HG02970 (cell line): ENCODE data around the gene TTLL6.
"Not testable (repeated sequence)": the region's sequence is repeated elsewhere in the genome, so short reads cannot be mapped to it uniquely, and the experiment has no call there.

Experiments used
- ATAC-seq: cut with Tn5 transposase; IDR thresholded peaks from one replicate; pipeline ENCODE4 v1.9.1; 2021; ENCODE audit warnings: mild to moderate bottlenecking, moderate library complexity, moderate number of reproducible peaks; ENCODE audit not compliant: unreplicated experiment, low FRiP score

The TTLL6 gene

DNA sequence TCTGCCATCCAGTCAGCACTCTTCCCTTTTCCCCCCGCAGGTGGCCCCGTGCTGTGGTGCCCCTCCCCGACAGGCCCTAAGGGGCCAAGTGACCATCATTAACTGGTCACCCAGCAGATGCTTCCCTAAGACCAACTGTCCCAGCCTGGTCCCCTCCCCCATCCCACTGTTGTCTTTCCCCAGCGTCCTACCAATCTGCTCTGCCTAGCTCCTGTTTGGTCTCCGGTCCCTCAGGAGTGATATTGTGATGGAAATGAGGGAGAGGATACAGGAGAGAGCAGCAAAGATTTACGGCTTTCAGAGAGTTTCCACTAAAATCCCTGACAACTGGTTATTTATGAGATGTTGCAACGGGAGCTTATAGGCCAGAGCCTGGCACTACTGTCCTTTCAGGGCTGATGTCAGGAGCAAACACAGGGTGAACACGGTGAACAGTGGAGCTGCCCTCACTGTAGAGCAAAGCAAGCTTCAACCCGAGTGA lies 1.4 kb upstream of the TTLL6 start:
- ATAC-seq, result no peak

GRCh38 chr17:48816438-48816773 lies 623 bp downstream of the TTLL6 start:
- no peak for ATAC-seq

GRCh38 chr17:48815311-48815710 lies 1.7 kb downstream of the TTLL6 start:
- no peak for ATAC-seq

GRCh38 chr17:48814504-48814903 lies 2.5 kb downstream of the TTLL6 start:
- no peak for ATAC-seq

- no peak for ATAC-seq
These were observed 5.0 kb downstream of the TTLL6 start for GRCh38 chr17:48812001-48812400.

GRCh38 chr17:48809182-48809581 lies 7.8 kb downstream of the TTLL6 start:
- no peak for ATAC-seq

GRCh38 chr17:48804936-48805411 lies 12.1 kb downstream of the TTLL6 start:
- no peak for ATAC-seq

- no peak for ATAC-seq
These were observed 16.3 kb downstream of the TTLL6 start for GRCh38 chr17:48800626-48801217.

DNA sequence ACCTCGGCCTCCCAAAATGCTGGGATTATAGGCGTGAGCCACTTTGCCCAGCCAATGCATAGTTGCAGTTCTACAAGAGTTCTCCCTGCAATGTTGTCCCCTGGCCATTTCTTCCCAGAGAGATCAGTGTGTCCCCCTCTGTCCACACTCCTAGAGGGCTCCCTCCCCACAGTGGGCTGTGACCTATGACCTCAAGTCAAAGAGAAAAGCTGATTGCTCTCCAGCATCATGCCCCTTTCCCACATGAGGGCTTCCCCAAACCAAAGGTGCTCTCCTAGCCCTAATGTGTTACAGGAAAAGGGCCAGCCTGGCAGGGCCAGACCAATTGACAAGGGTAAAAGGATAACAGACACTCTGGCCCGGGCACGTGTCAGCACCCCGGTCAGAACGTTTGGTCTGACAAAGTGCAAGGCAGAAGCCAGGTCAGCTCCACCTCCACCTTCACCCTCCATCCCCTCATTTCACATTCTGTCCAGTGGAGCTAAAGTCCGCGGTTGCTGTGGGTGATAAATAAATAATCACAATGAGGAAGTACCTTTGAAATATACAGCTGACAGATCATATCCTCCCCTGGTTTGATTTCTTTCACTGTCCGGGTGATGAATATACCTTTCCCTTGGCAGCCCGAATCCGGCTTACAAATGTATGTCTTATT lies 17.8 kb downstream of the TTLL6 start:
- ATAC-seq, result no peak

- not testable (repeated sequence) for ATAC-seq
These were observed 20.9 kb downstream of the TTLL6 start for GRCh38 chr17:48796163-48796522.

- ATAC-seq, result no peak
These were observed 21.4 kb downstream of the TTLL6 start for GRCh38 chr17:48795444-48796162.

DNA sequence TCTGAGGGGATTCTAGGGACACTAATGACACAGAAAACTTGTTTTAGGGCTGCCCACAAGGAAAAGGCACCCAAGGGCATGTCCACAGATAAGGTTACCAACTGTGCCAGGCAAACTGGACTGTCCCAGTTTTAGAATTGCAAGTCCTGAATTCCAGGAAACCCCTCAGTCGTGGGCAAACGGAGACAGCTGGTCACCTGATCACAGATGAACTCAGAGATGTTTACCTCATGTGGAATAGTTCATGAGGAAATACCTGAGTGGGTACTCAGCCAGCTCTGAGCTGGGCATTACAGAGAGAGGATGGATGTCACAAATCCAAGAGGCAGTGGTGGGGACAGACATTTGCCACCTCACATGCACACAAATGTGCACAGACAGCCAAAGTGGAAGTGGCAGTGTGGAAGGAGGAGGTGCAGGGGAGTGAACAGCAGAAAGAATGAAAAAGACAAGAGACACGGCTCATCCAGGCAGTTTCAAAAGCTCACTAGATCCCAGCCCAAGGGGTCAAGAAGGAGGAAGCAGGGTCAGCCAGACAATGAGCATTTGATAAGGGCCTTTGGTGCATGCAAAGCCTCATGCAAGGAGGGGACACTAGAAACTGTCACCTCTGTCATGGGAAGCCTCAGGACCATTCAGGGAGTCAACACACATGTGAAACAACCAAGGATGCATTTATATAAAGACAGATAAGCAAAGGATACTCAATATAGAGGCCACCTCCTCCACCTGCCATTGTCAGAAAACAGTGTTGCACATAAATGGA lies 24.8 kb downstream of the TTLL6 start:
- ATAC-seq, result no peak

GRCh38 chr17:48791128-48792032 lies 25.6 kb downstream of the TTLL6 start:
- no peak for ATAC-seq

DNA sequence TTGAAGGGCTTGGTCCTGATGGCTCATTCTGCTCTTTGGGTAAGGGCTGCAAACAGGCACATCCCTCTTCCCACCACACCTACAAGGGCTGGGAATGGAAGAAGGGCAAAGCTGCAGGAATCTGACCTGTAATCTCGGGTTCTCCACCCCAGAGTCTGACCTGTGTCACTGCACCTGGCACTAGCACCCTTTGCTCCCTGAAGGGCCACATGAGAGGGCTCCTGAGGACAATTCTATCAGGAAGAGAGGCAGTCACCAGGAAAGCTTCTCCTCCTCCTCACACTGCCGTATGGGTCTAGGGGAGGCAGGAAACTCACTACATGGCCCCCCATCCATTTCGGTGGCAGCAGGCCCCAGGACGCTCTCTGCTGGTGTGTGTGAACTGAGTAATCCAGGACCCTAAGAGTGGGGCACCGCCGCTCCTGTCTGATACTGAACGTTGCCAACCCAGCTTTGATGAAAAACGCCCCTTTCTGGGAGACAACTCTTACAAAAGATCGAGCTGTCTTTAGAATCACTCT lies 26.4 kb downstream of the TTLL6 start:
- no peak for ATAC-seq

GRCh38 chr17:48787828-48788227 lies 29.2 kb downstream of the TTLL6 start:
- ATAC-seq, result no peak

DNA sequence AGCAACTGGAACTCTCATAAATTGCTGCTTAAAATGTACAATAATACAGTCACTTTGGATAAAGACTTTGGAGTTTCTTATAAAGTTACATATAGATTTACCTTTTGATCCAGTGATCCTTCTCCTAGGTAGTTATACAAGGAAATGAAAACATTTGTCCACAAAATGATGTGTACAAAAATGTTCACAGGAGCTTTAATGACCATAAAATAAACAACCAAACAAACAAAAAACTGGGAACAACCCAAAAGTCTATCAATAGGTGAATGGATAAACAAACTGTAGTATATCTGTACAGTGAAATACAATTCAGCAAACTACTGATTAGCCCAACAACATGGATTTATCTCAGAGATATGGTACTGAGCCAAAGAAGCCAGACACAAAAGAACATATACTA lies 37.6 kb downstream of the TTLL6 start:
- ATAC-seq, result no peak

- ATAC-seq, result no peak
These were observed 40.4 kb downstream of the TTLL6 start for GRCh38 chr17:48776602-48777001.

DNA sequence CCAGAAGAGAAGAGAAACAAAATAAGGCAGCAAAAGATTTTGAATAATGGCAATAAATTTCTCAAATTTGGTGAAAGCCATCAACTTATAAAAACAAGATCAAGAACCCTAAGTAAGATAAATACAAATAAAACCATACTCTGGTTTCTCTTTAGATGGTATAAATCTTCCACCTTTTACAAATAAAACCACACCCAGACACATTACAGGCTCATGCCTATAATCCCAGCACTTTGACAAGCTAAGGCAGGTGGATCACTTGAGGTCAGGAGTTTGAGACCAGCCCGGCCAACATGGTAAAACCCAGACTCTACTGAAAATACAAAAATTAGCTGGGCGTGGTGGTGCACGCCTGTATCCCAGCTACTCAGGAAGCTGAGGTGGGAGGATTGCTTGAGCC lies 43.8 kb downstream of the TTLL6 start:
- ATAC-seq, result no peak

- no peak for ATAC-seq
These were observed 46.1 kb downstream of the TTLL6 start for GRCh38 chr17:48770954-48771353.
